VCaP (cell line): ENCODE data around the gene DIAPH2.

ENCODE experiments used
- H3K27ac ChIP-seq: fragments of 450-650 bp; 2 replicates; pipeline ENCODE4 v1.5.1; 2017
- CTCF ChIP-seq: fragments of 450-650 bp; conservative IDR thresholded peaks from 2 replicates; pipeline ENCODE4 v1.5.1; 2017; ENCODE audit warnings: mild to moderate bottlenecking, moderate library complexity

Gene DIAPH2

GRCh38 chrX:96684339-96685209 lies at the start of gene DIAPH2:
TSS of gene DIAPH2 (plus strand) at chrX:96684842.
- TF ChIP-seq CTCF = no peak; the same call in 1 of the 2 replicates
- H3K27ac ChIP-seq = peak within 1 kb of the TSS; percentile 71

GRCh38 chrX:96650023-96650422 lies 34.6 kb upstream of the DIAPH2 start:
- no peak for TF ChIP-seq CTCF
- H3K27ac ChIP-seq = no peak overlapping the region

GRCh38 chrX:96655947-96656623 lies 28.6 kb upstream of the DIAPH2 start:
- no peak for TF ChIP-seq CTCF
- H3K27ac ChIP-seq = no peak overlapping the region

- TF ChIP-seq CTCF = no peak
Observed at GRCh38 chrX:96682516-96682915, 2.1 kb upstream of the DIAPH2 start.

GRCh38 chrX:96683997-96684338 lies 674 bp upstream of the DIAPH2 start:
- H3K27ac ChIP-seq = peak overlapping the region; percentile 71
- no peak for TF ChIP-seq CTCF

More at GRCh38 chrX:96682516-96682915, 2.1 kb upstream of the DIAPH2 start:
- no peak overlapping the region for H3K27ac ChIP-seq

- no peak for TF ChIP-seq CTCF
- peak overlapping the region; percentile 71 for H3K27ac ChIP-seq
Observed at GRCh38 chrX:96685210-96686099, 813 bp downstream of the DIAPH2 start.

- no peak overlapping the region for H3K27ac ChIP-seq
- TF ChIP-seq CTCF = no peak
Observed at GRCh38 chrX:96687776-96688175, 3.1 kb downstream of the DIAPH2 start.
